Glutamatergic neuron (in vitro differentiated cells): Measurements from ENCODE around the gene TWSG1. TPM values are rescaled to one million over a fixed set of nuclear protein-coding genes. Genes with fewer than 3 reads are reported as not detected.
A peak's percentile ranks its signal among the peaks of the same experiment; 100 is the strongest.
"Not testable (repeated sequence)": the region's sequence is repeated elsewhere in the genome, so short reads cannot be mapped to it uniquely, and the experiment has no call there.

ENCODE experiments used
- DNase-seq: peaks from one replicate; pipeline ENCODE4 v3.0.0; 2022
- H3K27ac Mint-ChIP-seq: one replicate; pipeline ENCODE4 v1.8.0; 2020; ENCODE audit warnings: mild to moderate bottlenecking, mixed read lengths, inconsistent platforms; ENCODE audit not compliant: unreplicated experiment
- H3K27me3 Mint-ChIP-seq: one replicate; pipeline ENCODE4 v1.8.0; 2020; ENCODE audit warnings: mild to moderate bottlenecking, moderate library complexity, mixed read lengths, inconsistent platforms; ENCODE audit not compliant: unreplicated experiment
- H3K36me3 Mint-ChIP-seq: one replicate; pipeline ENCODE4 v1.8.0; 2020; ENCODE audit warnings: mild to moderate bottlenecking, mixed read lengths, inconsistent platforms; ENCODE audit not compliant: unreplicated experiment
- H3K4me1 Mint-ChIP-seq: one replicate; pipeline ENCODE4 v1.8.0; 2020; ENCODE audit warnings: mild to moderate bottlenecking, low read depth, mixed read lengths, inconsistent platforms; ENCODE audit not compliant: unreplicated experiment
- H3K4me3 Mint-ChIP-seq: one replicate; pipeline ENCODE4 v1.8.0; 2020; ENCODE audit warnings: mild to moderate bottlenecking, mixed read lengths, inconsistent platforms; ENCODE audit not compliant: unreplicated experiment
- H3K9me3 Mint-ChIP-seq: one replicate; pipeline ENCODE4 v1.8.0; 2020; ENCODE audit warnings: mild to moderate bottlenecking, moderate library complexity, mixed read lengths, inconsistent platforms; ENCODE audit not compliant: unreplicated experiment
- CTCF ChIP-seq: fragments of 200-600 bp; sonication (generic); IDR thresholded peaks from one replicate; pipeline ENCODE4 v1.5.0; 2021; ENCODE audit not compliant: partially characterized antibody, unreplicated experiment
- total RNA-seq: library from RNA; stranded (reverse); fragmentation: NEBNext Ultra II Directional; extraction: Animal tissue kit (Norgen Biotek cat#: 25700); gene quantifications from one replicate; pipeline ENCODE4 v1.2.1, GENCODE V29; 2021; ENCODE audit not compliant: unreplicated experiment

The TWSG1 gene
- total RNA-seq, 1 donor from 2014 or later, result 13.7 TPM

GRCh38 chr18:9364242-9364641 is 29.7 kb downstream of the TWSG1 start:
- H3K4me1 Mint-ChIP-seq, result peaks cover 4% of the 10 kb centered on the region
- H3K36me3 Mint-ChIP-seq, result peaks cover 3% of the 10 kb centered on the region
- H3K27me3 Mint-ChIP-seq, result no peaks in the 10 kb centered on the region
- no peaks in the 10 kb centered on the region for H3K9me3 Mint-ChIP-seq
- DNase-seq, result no peak
- no peak for TF ChIP-seq CTCF
- no peak overlapping the region for H3K4me3 Mint-ChIP-seq
- H3K27ac Mint-ChIP-seq, result no peak overlapping the region

- Mint-ChIP-seq H3K27me3 (no peaks in the 10 kb centered on the region), H3K4me3 (no peak overlapping the region), H3K36me3 (peaks cover 3% of the 10 kb centered on the region), H3K27ac (no peak overlapping the region), H3K9me3 (no peaks in the 10 kb centered on the region), H3K4me1 (no peaks in the 10 kb centered on the region)
- TF ChIP-seq CTCF, result no peak
- no peak for DNase-seq
These were observed 30.8 kb downstream of the TWSG1 start for GRCh38 chr18:9365406-9365805.

GRCh38 chr18:9366126-9366714 is 31.6 kb downstream of the TWSG1 start:
- no peak for TF ChIP-seq CTCF
- Mint-ChIP-seq H3K4me1 (no peaks in the 10 kb centered on the region), H3K27ac (no peak overlapping the region), H3K36me3 (peaks cover 3% of the 10 kb centered on the region), H3K4me3 (no peak overlapping the region), H3K9me3 (no peaks in the 10 kb centered on the region), H3K27me3 (no peaks in the 10 kb centered on the region)
- DNase-seq, result peak; percentile 31

- not testable (repeated sequence) for H3K4me3 Mint-ChIP-seq, H3K27ac Mint-ChIP-seq, H3K9me3 Mint-ChIP-seq, H3K27me3 Mint-ChIP-seq, DNase-seq, H3K36me3 Mint-ChIP-seq, H3K4me1 Mint-ChIP-seq
These were observed 38.7 kb downstream of the TWSG1 start for GRCh38 chr18:9373254-9373653.

GRCh38 chr18:9379118-9379517 is 44.5 kb downstream of the TWSG1 start:
- H3K4me1 Mint-ChIP-seq, result peaks cover 10% of the 10 kb centered on the region
- peaks cover 5% of the 10 kb centered on the region for H3K36me3 Mint-ChIP-seq
- no peak overlapping the region for H3K27ac Mint-ChIP-seq
- H3K4me3 Mint-ChIP-seq, result no peak overlapping the region
- no peak for TF ChIP-seq CTCF
- DNase-seq, result no peak
- peaks cover 4% of the 10 kb centered on the region for H3K9me3 Mint-ChIP-seq
- peaks cover 3% of the 10 kb centered on the region for H3K27me3 Mint-ChIP-seq
